Parathyroid adenoma (tissue), 2 donors: ENCODE results near the gene DRP2.

ENCODE experiments used
- H2AFZ ChIP-seq: fragments of 300-600 bp; sonication (generic); one replicate; pipeline ENCODE4 v1.7.0; 2017; ENCODE audit warnings: antibody characterized with exemption, mild to moderate bottlenecking
- H3K27ac ChIP-seq: fragments of 300-600 bp; sonication (generic); one replicate; pipeline ENCODE4 v1.7.0; 2017
- H3K27me3 ChIP-seq: fragments of 300-600 bp; sonication (generic); one replicate; pipeline ENCODE4 v1.7.0; 2017; ENCODE audit warnings: low read length; ENCODE audit not compliant: control insufficient read depth, insufficient read depth
- H3K36me3 ChIP-seq: fragments of 300-600 bp; sonication (generic); one replicate; pipeline ENCODE4 v1.7.0; 2017; ENCODE audit warnings: low read length; ENCODE audit not compliant: control insufficient read depth, insufficient read depth
- H3K4me1 ChIP-seq: fragments of 300-600 bp; sonication (generic); one replicate; pipeline ENCODE4 v1.7.0; 2017; ENCODE audit warnings: control low read depth
- H3K4me2 ChIP-seq: fragments of 300-600 bp; sonication (generic); one replicate; pipeline ENCODE4 v1.7.0; 2017; ENCODE audit warnings: low read length
- H3K4me3 ChIP-seq: fragments of 300-600 bp; sonication (generic); one replicate; pipeline ENCODE4 v1.7.0; 2017; ENCODE audit warnings: low read depth, low read length
- H3K79me2 ChIP-seq: fragments of 300-600 bp; sonication (generic); one replicate; pipeline ENCODE4 v1.7.0; 2017; ENCODE audit warnings: control low read depth
- H3K9ac ChIP-seq: fragments of 300-600 bp; sonication (generic); one replicate; pipeline ENCODE4 v1.7.0; 2017; ENCODE audit warnings: mild to moderate bottlenecking
- H3K9me3 ChIP-seq: fragments of 300-600 bp; sonication (generic); one replicate; pipeline ENCODE4 v1.7.0; 2017; ENCODE audit warnings: low read length; ENCODE audit not compliant: control insufficient read depth
- CTCF ChIP-seq: fragments of 300-600 bp; sonication (generic); IDR thresholded peaks from one replicate; pipeline ENCODE4 v1.7.0; 2017; ENCODE audit warnings: antibody characterized with exemption, mild to moderate bottlenecking
- donor health status: primary hyperparathyroidism.

The DRP2 gene

GRCh38 chrX:101303790-101304189 lies 84.2 kb downstream of the DRP2 start:
- no peak overlapping the region for H3K27ac ChIP-seq
- no peaks in the 10 kb centered on the region for H3K9me3 ChIP-seq
- no peak overlapping the region for H3K9ac ChIP-seq
- no peaks in the 10 kb centered on the region for H3K36me3 ChIP-seq
- H2AFZ ChIP-seq, result no peak overlapping the region
- H3K4me2 ChIP-seq, result no peak overlapping the region
- H3K4me3 ChIP-seq, result no peak overlapping the region
- H3K79me2 ChIP-seq, result no peaks in the 10 kb centered on the region
- no peaks in the 10 kb centered on the region for H3K27me3 ChIP-seq
- no peak for TF ChIP-seq CTCF
- no peaks in the 10 kb centered on the region for H3K4me1 ChIP-seq
